GM18499 (cell line): Measurements from ENCODE around the gene SUSD6.
"Not testable (repeated sequence)": the region's sequence is repeated elsewhere in the genome, so short reads cannot be mapped to it uniquely, and the experiment has no call there.

Source experiments
- ATAC-seq: cut with Tn5 transposase; IDR thresholded peaks from one replicate; pipeline ENCODE4 v1.9.1; 2021; ENCODE audit warnings: moderate number of reproducible peaks; ENCODE audit not compliant: insufficient read depth, unreplicated experiment

SUSD6 gene

DNA sequence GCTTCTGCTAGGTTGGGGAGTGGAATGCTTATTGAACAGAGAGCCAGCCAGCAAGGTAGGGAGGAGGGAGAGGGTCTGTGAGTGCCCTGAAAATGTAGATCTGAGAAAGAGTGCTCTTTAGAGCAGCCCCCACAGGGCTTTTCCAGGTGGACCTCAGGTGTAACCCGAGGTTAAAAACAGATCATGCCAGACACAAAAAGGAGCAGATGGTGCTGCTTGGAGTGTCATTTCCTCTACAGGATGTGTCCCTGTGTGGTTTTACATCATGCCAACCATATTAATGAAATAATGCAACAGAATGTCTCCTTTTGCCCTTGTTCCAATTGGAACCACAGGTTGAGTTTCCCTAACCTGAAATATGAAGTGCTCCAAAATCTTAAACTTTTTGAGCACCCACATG, 6.4 kb downstream of the SUSD6 start:
- no peak for ATAC-seq

DNA sequence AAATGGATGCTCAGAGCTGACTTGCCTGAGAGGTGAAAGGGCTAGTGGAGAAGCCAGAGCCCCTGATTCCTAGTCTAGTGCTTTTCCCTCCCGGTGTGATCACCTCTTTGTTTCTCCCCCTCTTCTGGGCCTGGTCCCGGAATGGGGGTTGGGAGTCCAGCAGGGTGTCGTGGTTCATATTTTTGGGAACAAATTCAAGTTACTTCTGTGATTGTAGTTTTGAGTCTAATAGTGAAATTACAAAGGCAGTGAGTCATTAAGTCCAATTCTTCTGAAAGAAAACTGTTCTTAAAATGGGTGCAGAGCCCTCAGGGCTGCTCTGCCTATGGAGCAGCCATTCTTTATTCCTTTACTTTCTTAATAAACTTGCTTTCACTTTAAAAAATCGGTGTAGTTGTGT, 7.6 kb downstream of the SUSD6 start:
- ATAC-seq, result no peak

- no peak for ATAC-seq
These were observed 8.8 kb downstream of the SUSD6 start for GRCh38 chr14:69620211-69620611.

DNA sequence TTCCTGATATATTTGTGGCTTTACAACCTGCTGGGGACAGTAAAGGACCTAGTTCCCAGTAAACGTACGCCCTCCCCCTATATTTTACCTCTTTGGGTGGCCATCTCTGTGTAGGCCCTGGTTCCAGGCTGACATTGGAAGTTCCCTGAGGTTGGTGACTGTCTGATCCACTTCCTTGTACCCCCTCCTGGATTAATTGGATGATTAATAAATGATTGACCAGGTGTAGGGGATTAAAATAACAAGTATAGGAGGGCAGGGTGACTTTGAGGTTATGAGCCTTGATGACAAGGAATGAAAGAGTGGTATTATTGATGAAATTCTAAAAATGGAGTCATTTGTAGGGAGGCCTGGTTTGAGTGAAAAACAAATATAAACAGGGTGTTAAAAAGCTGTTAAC, 9.6 kb downstream of the SUSD6 start:
- ATAC-seq, result no peak

DNA sequence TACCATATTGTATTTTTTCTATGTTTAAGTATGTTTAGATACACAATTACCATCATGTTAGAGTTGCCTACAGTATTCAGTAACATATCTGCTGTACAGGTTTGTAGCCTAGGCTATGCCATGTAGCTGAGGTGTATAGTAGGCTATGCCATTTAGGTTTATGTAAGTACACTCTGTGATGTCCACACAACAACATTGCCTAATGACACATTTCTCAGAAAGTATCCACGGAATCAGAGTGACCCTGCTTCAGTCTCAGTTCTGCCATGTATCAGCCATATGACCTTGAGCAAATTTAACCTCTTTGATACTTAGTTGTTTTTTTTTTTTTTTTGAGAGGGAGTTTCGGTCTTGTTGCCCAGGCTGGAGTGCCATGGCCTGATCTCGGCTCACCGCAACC, 12.7 kb downstream of the SUSD6 start:
- no peak for ATAC-seq

DNA sequence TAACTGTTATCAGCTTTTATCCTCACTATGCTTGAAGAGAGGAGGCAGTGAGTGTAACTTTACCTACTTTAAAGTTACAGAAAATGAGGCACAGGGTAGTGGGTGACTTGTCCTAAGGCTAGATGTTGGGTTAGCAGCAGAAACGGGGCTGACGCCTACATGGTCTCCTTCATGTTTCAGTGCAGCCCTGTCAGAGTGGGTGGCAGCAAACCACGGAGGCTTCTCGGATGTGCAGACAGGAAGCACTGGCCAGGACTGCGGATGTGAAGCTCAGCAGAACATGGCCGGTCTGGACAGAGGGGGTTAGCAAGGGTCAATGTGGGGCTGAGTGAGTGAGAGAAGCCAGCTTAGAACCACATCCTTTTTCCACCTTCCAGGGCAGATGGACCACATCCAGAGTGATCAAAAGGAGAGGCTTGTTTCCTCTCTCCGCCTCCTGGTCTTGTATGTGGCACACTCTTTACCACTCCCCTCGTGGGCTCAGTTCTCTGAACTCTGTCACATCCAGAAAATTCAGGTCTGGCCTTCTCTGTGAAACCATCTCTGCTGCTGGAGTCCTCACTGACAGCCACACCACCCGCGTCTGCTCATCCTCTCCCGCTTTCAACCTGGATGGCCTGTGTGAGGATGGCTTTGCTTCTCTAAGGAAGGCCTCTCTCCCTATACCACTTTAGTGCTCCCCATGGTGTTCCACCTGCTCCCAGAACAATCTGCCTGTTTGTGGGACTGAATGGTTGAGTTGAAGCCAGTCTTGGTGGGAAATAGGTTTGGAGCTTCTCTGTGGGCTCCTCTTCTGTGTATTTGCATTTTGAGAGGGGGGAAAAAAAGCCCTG, 14.1 kb downstream of the SUSD6 start:
- ATAC-seq, result peak; percentile 60

DNA sequence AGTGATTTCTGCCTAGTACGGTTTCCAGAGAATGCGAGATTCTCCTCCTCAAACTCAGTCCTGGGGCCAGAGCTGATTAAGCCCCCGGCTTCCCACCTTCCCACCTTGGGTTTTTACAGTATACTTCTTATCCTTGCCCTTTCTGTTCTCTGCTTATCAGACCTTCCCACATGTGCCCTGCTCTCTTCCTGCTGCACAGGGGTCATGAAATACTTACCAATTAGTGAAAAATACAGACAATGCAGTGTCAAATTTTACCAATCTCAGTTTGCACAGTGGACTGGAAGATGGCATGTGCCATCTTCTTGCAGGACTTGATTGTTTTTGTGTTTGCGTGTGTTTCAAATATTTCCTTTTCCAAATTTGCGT, 14.7 kb downstream of the SUSD6 start:
- ATAC-seq, result no peak

- peak; percentile 31 for ATAC-seq
These were observed 18.1 kb downstream of the SUSD6 start for GRCh38 chr14:69629225-69630127.

DNA sequence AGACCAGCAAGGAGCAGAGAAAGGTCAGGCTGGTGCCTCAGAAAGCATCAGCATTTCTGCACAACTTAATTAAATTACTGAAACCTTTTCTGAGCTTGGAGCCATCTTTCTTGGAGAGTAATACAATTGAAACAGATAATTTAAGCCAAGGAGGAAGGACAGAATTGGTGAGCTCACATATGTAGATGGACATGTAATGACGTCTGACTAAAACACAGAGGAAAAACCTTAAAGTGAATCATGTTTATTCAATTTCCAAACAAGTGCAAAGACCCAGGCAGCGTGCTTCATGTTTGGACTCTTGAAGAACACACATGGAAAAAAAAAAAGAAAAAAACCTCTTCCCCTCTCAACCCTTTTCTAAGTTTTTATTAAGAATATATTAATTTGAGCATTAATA, 19.0 kb downstream of the SUSD6 start:
- no peak for ATAC-seq

DNA sequence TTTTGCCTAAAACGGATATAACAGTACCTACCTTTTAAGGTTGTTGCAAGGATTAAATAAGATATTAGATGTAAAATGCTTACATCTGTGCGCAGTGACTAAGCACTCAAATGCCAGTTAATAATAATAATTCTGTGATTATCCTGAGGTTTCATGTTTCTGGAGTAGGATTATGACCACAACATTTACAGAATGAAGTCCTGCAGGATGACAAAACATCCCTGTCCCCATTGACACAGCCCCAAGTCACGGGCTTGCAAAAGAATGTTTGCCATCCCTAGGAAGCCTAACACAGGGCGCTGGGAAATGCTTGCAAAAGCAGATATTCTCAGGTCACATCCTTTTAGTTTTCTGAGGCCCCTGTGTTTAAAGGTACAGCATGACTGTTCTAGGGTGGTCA, 20.1 kb downstream of the SUSD6 start:
- no peak for ATAC-seq

DNA sequence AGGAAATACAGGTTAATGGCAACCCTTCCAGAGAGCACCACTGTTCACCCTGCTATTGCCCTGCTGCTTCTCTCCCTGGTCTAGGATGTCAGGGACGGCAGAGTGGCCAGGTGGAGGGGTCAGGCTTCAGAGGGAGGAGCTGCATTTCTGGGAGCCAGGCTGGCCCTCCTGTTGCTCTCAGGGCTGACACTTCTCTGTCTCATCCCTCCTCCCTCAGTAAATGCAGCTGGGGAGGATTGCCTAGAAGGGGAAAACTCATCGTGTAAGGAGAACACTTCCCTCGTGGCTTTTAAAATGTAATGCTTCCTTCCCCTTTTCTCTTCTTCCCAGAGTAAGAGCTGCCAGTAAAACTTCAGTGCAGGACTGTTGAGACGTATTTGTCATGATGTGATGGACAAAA, 20.8 kb downstream of the SUSD6 start:
- no peak for ATAC-seq

DNA sequence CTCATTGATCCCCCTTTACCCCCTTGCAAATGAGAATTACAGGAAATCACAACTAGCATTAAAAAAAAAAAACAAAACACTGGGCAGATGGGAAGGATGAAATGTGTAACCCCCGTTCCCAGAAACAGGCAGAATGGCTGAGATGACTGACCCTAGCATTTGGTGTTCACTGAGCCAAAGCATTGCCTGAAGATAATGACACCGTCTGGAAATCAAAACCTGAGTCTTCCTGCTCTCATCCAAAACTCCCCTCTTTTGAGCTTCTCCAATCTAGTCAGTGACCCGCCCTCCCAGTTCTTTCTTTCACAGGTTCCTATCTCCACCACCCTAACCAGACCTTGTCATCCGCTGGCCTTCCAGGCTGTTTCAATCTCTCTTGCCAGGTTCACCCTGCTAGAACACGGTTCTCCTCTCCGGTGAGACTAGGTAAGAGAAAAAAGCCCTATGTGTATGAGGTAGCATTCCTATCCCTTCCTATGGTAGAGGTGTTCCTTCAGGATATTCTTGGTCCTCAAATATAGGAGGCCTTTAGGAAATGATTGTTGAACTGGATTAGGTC, 21.3 kb downstream of the SUSD6 start:
- ATAC-seq, result no peak

- ATAC-seq, result no peak
These were observed 21.8 kb downstream of the SUSD6 start for GRCh38 chr14:69633238-69633637.

- ATAC-seq, result no peak
These were observed 24.7 kb downstream of the SUSD6 start for GRCh38 chr14:69635981-69636639.

- no peak for ATAC-seq
These were observed 25.5 kb downstream of the SUSD6 start for GRCh38 chr14:69636718-69637480.

DNA sequence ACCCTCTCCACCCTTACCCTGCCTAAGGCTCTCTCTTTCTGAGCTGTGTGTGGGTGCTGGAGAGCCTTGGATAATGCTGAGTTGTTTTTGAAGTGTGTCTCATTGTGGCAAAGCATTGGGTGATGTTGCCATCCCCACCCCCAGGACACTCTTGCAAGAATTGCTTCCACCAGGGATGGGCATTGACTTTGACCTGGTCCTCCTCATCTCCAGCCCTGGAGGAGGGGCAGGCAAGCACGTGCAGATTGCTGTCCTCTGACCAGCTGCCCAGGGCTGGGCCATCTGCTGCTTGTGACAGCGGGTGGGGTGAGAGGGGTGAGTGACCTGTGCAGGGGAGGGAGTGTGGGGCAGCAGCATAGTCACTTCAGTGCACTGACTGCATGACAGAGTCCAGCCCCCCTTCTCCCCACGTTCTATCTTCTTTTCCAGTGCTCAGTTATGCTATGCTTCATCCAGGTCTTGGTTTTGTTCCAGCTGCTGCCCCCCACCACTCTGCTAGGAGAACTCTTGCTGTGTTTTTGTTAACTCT, 26.2 kb downstream of the SUSD6 start:
- ATAC-seq, result no peak

GRCh38 chr14:69640931-69641330, 29.5 kb downstream of the SUSD6 start:
- no peak for ATAC-seq

DNA sequence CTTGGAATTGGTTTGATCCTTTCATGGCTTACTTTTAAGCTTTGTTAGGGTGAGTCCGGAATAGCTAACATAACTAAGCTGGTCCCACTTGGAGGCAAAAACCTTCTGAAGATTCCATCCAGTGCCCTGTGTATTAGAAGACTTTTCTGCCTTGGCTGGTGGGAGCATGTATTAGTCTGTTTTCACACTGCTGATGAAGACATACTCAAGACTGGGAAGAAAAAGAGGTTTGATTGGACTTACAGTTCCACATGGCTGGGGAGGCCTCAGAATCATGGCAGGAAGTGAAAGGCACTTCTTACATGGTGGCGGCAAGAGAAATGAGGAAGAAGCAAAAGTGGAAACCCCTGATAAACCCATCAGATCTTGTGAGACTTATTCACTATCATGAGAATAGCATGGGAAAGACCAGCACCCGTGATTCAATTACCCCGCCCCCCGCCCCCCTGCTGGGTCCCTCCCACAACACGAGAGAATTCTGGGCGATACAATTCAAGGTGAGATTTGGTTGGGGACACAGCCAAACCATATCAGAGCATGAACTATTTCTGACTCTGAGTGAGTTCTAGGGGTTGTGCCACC, 30.9 kb downstream of the SUSD6 start:
- ATAC-seq, result not testable (repeated sequence)

DNA sequence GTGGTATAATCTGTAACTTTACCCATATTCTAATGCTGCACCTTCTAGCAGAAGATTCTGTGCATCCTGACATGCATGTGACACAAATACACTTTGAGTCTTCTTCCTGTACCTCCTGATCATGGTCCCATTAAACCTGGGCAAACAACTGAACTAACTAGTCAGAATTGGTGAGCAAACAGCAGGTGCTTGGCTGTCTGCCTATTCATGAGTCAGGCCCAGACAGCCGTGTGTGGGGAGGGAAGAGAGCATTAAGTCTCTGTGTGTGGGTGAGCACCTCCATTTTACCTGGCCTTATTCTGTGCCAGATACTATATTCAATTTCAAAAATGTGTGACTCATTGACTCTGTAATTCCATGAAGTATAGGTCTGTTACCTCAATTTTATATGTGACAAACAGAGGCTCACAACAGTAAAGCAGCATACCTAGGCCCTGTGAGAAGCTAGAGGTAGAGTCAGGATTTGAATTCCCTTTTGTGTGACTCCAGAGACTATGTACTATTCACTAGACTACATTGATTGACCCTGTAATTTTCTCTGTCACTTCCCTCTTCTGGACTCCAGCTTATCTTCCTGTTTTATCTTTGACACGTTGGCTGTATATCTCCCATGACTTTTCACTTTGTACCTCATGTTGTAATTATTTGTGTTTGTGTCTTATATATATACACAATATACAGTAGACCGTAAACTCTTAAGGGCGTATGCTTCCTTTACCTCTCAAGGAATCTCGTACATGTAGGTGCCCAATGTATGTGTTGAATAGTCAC, 32.2 kb downstream of the SUSD6 start:
- no peak for ATAC-seq
